Astrocyte of the cerebellum (primary cell): ENCODE results near the gene HMX1.

Experiments
- DNase-seq: peaks from one replicate; pipeline ENCODE4 v3.0.0-alpha.2; 2011; ENCODE audit warnings: low read depth
- H3K4me3 ChIP-seq: 2 replicates; pipeline ENCODE4 v1.5.1; 2011; ENCODE audit warnings: mild to moderate bottlenecking, low read depth, low read length, moderate library complexity
- CTCF ChIP-seq: IDR thresholded peaks from 2 replicates; pipeline ENCODE4 v1.5.1; 2012; ENCODE audit warnings: low read length, low read depth, moderate library complexity, mild to moderate bottlenecking; ENCODE audit errors: missing control alignments
- in situ Hi-C: cut with HindIII; loops from 2 replicates; pipeline ENCODE4 v1.10.0; 2017; ENCODE audit warnings: low sequenced_read_pairs

Gene HMX1

GRCh38 chr4:8838296-8838960, 33.2 kb downstream of the HMX1 start:
- DNase-seq: no peak
- H3K4me3 ChIP-seq: no peak overlapping the region
- in situ Hi-C loops: no loop called here
- TF ChIP-seq CTCF: no peak

GRCh38 chr4:8837181-8837841, 34.3 kb downstream of the HMX1 start:
- TF ChIP-seq CTCF: no peak

GRCh38 chr4:8836664-8837171, 34.9 kb downstream of the HMX1 start:
- in situ Hi-C loops: no loop called here
- no peak for DNase-seq
- no peak overlapping the region for H3K4me3 ChIP-seq
- TF ChIP-seq CTCF: no peak

More at GRCh38 chr4:8837181-8837841, 34.3 kb downstream of the HMX1 start:
- in situ Hi-C loops: no loop called here
- no peak for DNase-seq
- no peak overlapping the region for H3K4me3 ChIP-seq

GRCh38 chr4:8835521-8836365, 35.9 kb downstream of the HMX1 start:
- no peak for TF ChIP-seq CTCF
- no peak overlapping the region for H3K4me3 ChIP-seq
- no peak for DNase-seq
- in situ Hi-C loops: no loop called here

GRCh38 chr4:8834681-8835220, 36.9 kb downstream of the HMX1 start:
- H3K4me3 ChIP-seq: no peak overlapping the region
- TF ChIP-seq CTCF: no peak
- no peak for DNase-seq
- in situ Hi-C loops: no loop called here
